HG03039 (cell line): ENCODE measurements around the gene FIGNL1.
A peak's percentile ranks its signal among the peaks of the same experiment; 100 is the strongest.
"Not testable (repeated sequence)": the region's sequence is repeated elsewhere in the genome, so short reads cannot be mapped to it uniquely, and the experiment has no call there.

Experiments
- ATAC-seq: cut with Tn5 transposase; IDR thresholded peaks from one replicate; pipeline ENCODE4 v1.9.1; 2021; ENCODE audit warnings: mild to moderate bottlenecking, moderate library complexity; ENCODE audit not compliant: unreplicated experiment

FIGNL1 gene

GRCh38 chr7:50471970-50472369, 21.8 kb upstream of the FIGNL1 start:
- no peak for ATAC-seq

DNA sequence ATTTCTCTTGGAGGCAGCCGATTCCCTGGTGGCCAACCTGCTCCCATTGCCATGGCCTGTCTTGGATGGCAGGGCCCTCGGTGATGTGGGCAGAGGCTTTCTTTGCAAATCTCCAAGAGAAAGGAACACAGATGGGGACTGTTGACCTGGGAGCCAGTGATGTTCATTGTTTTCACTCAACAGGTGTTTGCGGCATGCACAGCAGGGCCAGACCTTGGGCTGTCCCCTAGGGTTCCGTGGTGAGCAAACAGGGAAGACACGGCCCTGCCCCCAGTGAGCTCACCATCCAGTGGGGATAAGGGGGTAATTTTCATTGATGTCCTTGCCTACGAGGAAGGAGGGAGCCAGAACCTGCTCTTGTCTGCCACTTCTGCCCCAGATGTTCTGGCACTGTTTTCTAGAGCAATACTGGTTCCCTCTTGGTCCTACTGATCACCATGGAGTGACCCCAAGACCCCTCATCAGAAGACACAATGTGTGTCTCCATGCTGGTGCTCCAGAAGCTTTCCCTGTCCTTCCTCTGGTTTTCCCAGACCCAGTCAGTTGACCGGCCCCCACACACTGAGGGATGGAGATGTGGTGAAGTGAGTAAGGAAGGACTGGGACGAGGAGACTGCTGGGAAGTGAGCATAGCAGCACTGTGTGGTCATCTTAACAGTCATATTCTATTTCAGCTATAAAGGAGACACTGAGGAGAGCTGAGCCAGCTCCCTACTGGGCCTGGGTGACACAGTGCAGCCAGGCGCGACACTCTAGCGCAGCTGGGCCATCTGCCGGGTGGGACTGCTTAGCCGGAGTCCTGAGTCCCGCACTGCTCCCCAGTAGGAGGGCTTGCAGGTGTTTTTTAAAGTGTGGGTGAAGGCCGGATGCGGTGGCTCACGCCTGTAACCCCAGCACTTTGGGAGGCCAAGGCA, 20.4 kb upstream of the FIGNL1 start:
- ATAC-seq, result no peak

GRCh38 chr7:50469181-50469580, 19.0 kb upstream of the FIGNL1 start:
- no peak for ATAC-seq

GRCh38 chr7:50467817-50468610, 17.9 kb upstream of the FIGNL1 start:
- ATAC-seq, result peak; percentile 85

GRCh38 chr7:50466815-50467585, 16.9 kb upstream of the FIGNL1 start:
- no peak for ATAC-seq

GRCh38 chr7:50463035-50463434, 12.9 kb upstream of the FIGNL1 start:
- no peak for ATAC-seq

- no peak for ATAC-seq
Observed at GRCh38 chr7:50462361-50462760, 12.2 kb upstream of the FIGNL1 start.

GRCh38 chr7:50461695-50462094, 11.5 kb upstream of the FIGNL1 start:
- ATAC-seq, result no peak

GRCh38 chr7:50459183-50459582, 9.0 kb upstream of the FIGNL1 start:
- not testable (repeated sequence) for ATAC-seq

DNA sequence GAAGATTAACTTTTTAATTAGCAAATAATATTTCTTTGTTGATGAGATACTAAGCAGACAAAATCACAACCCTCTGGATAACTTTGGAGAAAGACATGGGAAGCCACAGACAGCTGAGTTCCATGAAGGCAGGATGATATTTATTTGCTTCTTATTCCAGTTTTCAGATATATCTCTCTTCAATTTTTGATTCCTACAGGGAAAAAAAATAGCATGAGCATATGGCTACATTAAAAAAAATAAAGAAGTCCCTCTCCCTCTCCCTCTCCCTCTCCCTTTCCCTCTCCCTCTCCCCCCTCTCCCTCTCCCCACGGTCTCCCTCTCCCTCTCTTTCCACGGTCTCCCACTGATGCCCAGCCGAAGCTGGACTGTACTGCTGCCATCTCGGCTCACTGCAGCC, 8.5 kb upstream of the FIGNL1 start:
- ATAC-seq, result not testable (repeated sequence)

DNA sequence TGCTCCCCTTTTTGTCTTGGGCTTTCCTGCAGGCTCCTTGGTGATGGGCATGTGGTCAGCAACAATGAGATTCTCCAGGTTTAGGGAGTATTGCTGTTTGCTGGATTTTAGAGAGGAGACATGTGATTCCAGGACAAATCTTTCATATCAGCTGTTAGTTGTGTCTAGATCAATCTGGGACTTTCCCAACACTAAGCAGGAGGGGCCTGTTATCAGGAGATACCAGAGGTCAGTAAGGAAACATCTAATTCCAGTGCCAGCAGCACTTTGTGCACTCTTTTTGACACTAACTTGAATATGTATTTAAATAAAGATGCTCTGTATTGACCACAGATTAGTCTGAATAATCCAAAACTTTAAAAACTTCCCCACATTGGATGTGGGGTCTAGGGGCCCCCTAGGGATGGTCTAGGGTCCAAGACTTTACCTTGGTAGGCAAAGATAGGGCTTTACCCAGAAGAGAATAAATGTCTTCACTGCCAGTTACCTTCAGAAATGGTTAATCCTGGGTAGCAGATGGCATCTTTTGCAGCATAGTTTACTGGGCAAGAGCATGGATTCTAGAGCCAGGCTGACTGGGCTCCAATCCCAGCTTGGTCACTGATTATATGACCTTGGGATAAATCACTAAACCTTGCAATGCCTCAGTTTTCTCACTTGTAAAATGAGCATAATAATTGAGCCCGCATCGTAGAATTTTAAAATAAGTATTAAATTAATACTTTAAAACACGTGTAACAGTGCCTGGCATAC, 6.4 kb upstream of the FIGNL1 start:
- no peak for ATAC-seq

GRCh38 chr7:50455658-50456057, 5.5 kb upstream of the FIGNL1 start:
- no peak for ATAC-seq

DNA sequence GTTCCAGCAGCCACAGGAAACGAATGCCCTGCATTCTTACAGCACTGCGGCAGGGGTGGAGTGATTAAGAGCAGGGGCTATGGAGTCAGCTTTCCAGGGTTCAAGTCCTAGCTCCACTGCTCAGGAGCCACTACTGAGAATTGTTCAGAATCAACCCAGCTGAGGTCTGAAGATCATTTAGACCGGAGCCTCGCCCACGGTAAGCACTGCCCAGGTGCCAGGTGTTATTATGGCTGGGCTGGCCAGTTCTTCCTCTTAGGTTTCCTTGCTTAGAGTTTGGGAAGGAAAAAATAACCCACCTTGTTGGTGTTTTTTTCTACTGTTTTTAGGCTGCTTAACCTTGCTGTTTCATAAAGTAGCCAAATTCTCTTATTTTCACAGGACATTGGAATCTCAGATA, 4.8 kb upstream of the FIGNL1 start:
- ATAC-seq, result no peak

GRCh38 chr7:50450590-50451032, 461 bp upstream of the FIGNL1 start:
- peak; percentile 14 for ATAC-seq

DNA sequence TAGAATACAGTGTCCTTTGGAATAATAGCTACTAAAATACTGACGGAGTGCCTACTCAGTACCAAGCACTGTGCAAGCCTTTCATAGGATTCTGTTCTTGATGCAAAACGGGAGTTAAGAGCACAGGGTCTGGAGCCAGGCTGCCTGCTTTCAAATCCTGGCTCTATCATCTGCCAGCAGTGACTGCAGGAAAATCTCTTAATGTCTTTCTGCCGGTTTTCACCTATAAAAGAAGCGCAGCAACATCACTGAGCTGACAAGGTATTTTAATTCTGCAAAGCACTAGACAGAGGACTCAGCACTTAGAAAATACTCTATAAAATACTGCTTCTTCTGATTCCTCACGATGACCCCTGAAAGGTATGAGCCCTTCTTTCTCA, 659 bp downstream of the FIGNL1 start:
- ATAC-seq, result no peak

DNA sequence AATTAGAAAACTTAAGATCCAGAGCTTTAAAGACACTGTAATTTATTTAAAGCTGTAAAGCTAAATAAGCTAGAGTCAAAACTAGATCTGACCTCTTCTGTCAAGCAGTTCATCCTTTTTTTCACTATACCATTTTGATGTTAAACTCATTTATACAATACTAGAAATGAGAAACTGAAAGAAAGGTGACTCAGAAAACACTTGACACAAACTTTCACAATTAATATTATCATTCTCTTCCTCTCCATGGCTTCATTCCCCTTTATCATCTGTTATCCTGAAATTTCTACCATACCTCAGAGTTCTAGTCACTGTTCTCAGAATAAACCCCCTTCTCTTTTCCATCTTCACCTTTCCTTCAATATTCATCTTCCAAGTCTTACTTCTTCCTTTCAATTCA, 1.3 kb downstream of the FIGNL1 start:
- ATAC-seq, result no peak

- peak; percentile 33 for ATAC-seq
Observed at GRCh38 chr7:50446542-50446960, 3.6 kb downstream of the FIGNL1 start.

- ATAC-seq, result no peak
Observed at GRCh38 chr7:50436133-50436806, 13.9 kb downstream of the FIGNL1 start.

GRCh38 chr7:50431722-50432305, 18.3 kb downstream of the FIGNL1 start:
- ATAC-seq, result no peak
